ENCODE measurements around the gene GFI1. TPM values are rescaled to one million over a fixed set of nuclear protein-coding genes. Genes with fewer than 3 reads are reported as not detected.

GFI1 gene
- total RNA-seq, 4 donors from 2014 or later: 4.5 to 15.7 (median 9.2) TPM

DNA sequence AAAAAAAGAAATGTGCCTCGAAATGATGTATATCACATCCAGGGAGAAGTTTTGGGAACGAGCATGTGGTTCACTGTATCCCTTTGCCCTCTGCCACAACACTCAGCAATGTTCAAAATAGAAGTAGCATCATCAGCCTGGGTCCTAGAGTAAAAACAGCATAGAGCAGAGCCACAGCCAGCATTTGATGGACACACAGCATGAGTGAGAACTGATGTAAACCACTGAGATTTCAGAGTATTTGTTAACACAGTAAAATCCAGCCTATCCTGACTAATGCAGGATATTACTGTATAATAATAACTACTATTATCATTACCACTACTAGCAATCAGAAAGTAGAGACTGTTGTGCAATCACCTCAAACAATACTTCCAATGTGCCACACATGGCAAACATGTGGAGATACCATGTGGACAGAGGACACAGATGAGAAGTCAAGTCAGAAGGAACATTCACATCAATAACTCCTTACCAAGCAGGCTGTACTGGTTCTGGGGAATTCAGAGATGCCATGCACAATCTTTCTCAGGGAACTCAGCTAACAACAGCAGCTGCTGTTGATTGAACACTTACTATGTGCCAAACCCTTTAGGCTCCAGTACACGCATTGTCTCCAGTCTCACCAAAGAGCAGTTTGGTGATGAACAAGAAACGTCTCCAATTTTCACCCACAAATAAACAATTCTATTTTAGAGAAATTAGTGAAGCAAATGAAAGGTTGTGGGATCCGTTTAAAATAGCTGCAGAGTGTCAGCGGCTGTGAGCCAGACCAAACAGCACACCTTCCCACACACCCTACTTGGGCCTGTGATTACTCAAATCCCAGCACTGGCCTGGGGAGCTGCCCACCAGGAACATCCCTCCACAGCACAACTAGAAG is 16.6 kb upstream of the GFI1 start:
- Histone ChIP-seq H3K36me3 (no peaks in the 10 kb centered on the region), H3K27ac (no peak overlapping the region), H3K4me3 (no peak overlapping the region), H3K9me3 (no peaks in the 10 kb centered on the region), H3K4me1 (no peaks in the 10 kb centered on the region), H3K27me3 (no peaks in the 10 kb centered on the region)
- intact Hi-C loops (cut with DNase I; ENCODE audit: low total_unique reads): loop anchor here (5.0 kb wide), 1 partner anchor 1896 kb away; no protein-coding TSS in a partner anchor
- in situ Hi-C loops (cut with MboI; ENCODE audit: low pct_ligation_motif_present in 1 of 4, low pct_unique_long_range_greater_than_20kb in 1 of 4, low sequenced_read_pairs in 3 of 4): no loop called here
- DNase-seq: no peak
- TF ChIP-seq CTCF (IDR thresholded peaks at IDR 0.05): no peak
- no peak for TF ChIP-seq POLR2AphosphoS5 (IDR thresholded peaks at IDR 0.05)
- TF ChIP-seq EP300 (IDR thresholded peaks at IDR 0.05; ENCODE audit: low read depth): no peak
- TF ChIP-seq POLR2A (IDR thresholded peaks at IDR 0.05): no peak
- WGBS, 2 donors (ENCODE audit: low coverage in 1 of 2): 77 to 86% methylated on average over 5 to 6 of the region's 6 CpGs

DNA sequence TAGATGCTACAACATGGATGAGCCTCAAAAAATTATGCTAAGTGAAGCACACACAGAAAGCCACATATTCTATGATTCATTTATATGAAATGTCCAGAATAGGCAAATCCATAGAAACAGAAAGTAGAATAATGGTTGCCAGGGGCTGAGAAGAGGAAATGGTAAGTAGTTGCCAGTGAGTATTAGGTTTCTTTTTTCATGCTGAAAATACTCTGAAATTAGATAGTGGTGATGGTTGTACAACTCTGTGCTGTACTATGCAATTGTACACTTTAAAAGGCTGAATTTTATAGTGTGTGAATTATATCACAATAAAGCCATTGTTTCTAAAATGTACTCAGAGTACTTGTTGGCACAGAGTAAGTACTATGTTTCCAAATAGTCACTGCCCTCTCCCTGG is 15.5 kb upstream of the GFI1 start:
- no peak for DNase-seq
- H3K27me3 ChIP-seq: no peaks in the 10 kb centered on the region
- H3K27ac ChIP-seq: no peak overlapping the region
- TF ChIP-seq CTCF (IDR thresholded peaks at IDR 0.05) (no peak), POLR2AphosphoS5 (IDR thresholded peaks at IDR 0.05) (no peak), POLR2A (IDR thresholded peaks at IDR 0.05) (no peak), EP300 (IDR thresholded peaks at IDR 0.05; ENCODE audit: low read depth) (no peak)
- in situ Hi-C loops (cut with MboI; ENCODE audit: low pct_ligation_motif_present in 1 of 4, low pct_unique_long_range_greater_than_20kb in 1 of 4, low sequenced_read_pairs in 3 of 4) (no loop called here), intact Hi-C loops (cut with DNase I; ENCODE audit: low total_unique reads) (loop anchor here (5.0 kb wide), 1 partner anchor 1895 kb away; no protein-coding TSS in a partner anchor)
- no peak overlapping the region for H3K4me3 ChIP-seq
- H3K36me3 ChIP-seq: no peaks in the 10 kb centered on the region
- H3K4me1 ChIP-seq: no peaks in the 10 kb centered on the region
- H3K9me3 ChIP-seq: no peaks in the 10 kb centered on the region

DNA sequence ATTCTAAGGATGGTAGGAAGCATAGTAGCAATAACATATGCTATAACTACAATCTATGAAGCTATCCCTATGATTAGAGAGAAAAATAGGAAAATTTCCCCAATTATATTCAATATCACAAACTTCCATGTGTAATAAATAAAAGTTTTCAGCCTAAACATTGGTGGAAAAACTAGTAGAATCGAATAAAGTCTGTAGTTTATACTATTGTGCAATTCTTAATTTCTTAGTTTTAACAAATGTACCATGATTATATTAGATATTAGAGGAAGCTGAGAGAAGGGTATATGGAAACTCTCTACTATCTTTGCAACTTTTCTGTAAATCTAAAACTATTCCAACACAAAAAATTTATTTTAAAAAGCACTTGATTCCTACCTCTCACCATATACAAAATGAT is 13.8 kb upstream of the GFI1 start:
- H3K4me1 ChIP-seq: no peaks in the 10 kb centered on the region
- H3K27ac ChIP-seq: no peak overlapping the region
- intact Hi-C loops (cut with DNase I; ENCODE audit: low total_unique reads): loop anchor here (5.0 kb wide), 1 partner anchor 1893 kb away; no protein-coding TSS in a partner anchor
- no peaks in the 10 kb centered on the region for H3K9me3 ChIP-seq
- in situ Hi-C loops (cut with MboI; ENCODE audit: low pct_ligation_motif_present in 1 of 4, low pct_unique_long_range_greater_than_20kb in 1 of 4, low sequenced_read_pairs in 3 of 4): no loop called here
- TF ChIP-seq EP300 (IDR thresholded peaks at IDR 0.05; ENCODE audit: low read depth) (no peak), CTCF (IDR thresholded peaks at IDR 0.05) (no peak), POLR2AphosphoS5 (IDR thresholded peaks at IDR 0.05) (no peak), POLR2A (IDR thresholded peaks at IDR 0.05) (no peak)
- H3K27me3 ChIP-seq: no peaks in the 10 kb centered on the region
- no peak overlapping the region for H3K4me3 ChIP-seq
- 77 to 88% methylated on average over 1 of the region's 1 CpG for WGBS, 2 donors (ENCODE audit: low coverage in 1 of 2)
- DNase-seq: no peak
- no peaks in the 10 kb centered on the region for H3K36me3 ChIP-seq

- Histone ChIP-seq H3K9me3 (no peaks in the 10 kb centered on the region), H3K4me1 (no peaks in the 10 kb centered on the region), H3K27ac (no peak overlapping the region), H3K27me3 (no peaks in the 10 kb centered on the region), H3K4me3 (no peak overlapping the region), H3K36me3 (no peaks in the 10 kb centered on the region)
- in situ Hi-C loops (cut with MboI; ENCODE audit: low pct_ligation_motif_present in 1 of 4, low pct_unique_long_range_greater_than_20kb in 1 of 4, low sequenced_read_pairs in 3 of 4) (loop anchor here in 1 of 4 donors (10.0 kb wide), 1 partner anchor 181 kb away; no protein-coding TSS in a partner anchor), intact Hi-C loops (cut with DNase I; ENCODE audit: low total_unique reads) (no loop called here)
- TF ChIP-seq CTCF (IDR thresholded peaks at IDR 0.05): no peak
- TF ChIP-seq POLR2A (IDR thresholded peaks at IDR 0.05): no peak
- no peak for TF ChIP-seq EP300 (IDR thresholded peaks at IDR 0.05; ENCODE audit: low read depth)
- no peak for TF ChIP-seq POLR2AphosphoS5 (IDR thresholded peaks at IDR 0.05)
- 63 to 71% methylated on average over 2 of the region's 2 CpGs for WGBS, 2 donors (ENCODE audit: low coverage in 1 of 2)
- no peak for DNase-seq
These were observed 8.8 kb upstream of the GFI1 start for GRCh38 chr1:92495392-92496063.
